Measurements from ENCODE around the gene LRP1B.

The LRP1B gene

DNA sequence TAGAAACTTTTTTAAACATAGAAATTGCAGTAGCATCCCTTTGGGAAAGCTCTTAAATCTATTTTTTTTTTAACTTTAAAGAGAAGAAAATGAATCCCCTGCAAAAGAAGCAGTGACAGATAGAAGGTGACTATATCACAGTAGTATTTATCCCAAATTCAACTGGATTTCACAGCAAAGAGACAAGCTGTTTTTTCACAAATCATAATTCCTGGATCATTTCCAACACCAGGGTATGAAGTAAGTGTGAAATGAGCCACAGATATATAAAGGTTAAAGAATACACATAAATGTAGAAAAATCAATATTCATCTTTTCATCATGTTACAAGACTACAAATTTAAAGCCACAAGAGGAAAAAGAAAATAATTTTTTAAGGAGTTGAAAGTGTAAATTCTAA, 1945.7 kb downstream of the LRP1B start:
- Histone ChIP-seq H2AFZ (ENCODE audit: low read depth, low read length) (no peak overlapping the region), H4K20me1 (ENCODE audit: insufficient read depth, low read length) (no peaks in the 10 kb centered on the region), H3K27me3 (ENCODE audit: insufficient read depth, low read length, poor library complexity) (no peaks in the 10 kb centered on the region), H3K9ac (ENCODE audit: low read depth, low read length) (no peak overlapping the region), H3K9me3 (ENCODE audit: insufficient read depth, low read length, severe bottlenecking) (no peaks in the 10 kb centered on the region), H3K79me2 (ENCODE audit: insufficient read depth, low read length) (no peaks in the 10 kb centered on the region), H3K27ac (ENCODE audit: low read length) (no peak overlapping the region), H3K36me3 (ENCODE audit: insufficient read depth, low read length) (no peaks in the 10 kb centered on the region), H3K4me3 (ENCODE audit: low read depth in 1 of 2, low read length in 2 of 2) (no peak overlapping the region), H3K4me2 (ENCODE audit: insufficient read depth, low read length) (no peak overlapping the region), H3K4me1 (ENCODE audit: insufficient read depth, low read length) (no peaks in the 10 kb centered on the region)
- ATAC-seq (ENCODE audit: insufficient read depth, low read depth): no peak
- DNase-seq: no peak
- TF ChIP-seq EZH2 (IDR thresholded peaks at IDR 0.05; ENCODE audit: borderline replicate concordance, low read depth, low read length, severe bottlenecking): no peak
- TF ChIP-seq, protein P1, sequence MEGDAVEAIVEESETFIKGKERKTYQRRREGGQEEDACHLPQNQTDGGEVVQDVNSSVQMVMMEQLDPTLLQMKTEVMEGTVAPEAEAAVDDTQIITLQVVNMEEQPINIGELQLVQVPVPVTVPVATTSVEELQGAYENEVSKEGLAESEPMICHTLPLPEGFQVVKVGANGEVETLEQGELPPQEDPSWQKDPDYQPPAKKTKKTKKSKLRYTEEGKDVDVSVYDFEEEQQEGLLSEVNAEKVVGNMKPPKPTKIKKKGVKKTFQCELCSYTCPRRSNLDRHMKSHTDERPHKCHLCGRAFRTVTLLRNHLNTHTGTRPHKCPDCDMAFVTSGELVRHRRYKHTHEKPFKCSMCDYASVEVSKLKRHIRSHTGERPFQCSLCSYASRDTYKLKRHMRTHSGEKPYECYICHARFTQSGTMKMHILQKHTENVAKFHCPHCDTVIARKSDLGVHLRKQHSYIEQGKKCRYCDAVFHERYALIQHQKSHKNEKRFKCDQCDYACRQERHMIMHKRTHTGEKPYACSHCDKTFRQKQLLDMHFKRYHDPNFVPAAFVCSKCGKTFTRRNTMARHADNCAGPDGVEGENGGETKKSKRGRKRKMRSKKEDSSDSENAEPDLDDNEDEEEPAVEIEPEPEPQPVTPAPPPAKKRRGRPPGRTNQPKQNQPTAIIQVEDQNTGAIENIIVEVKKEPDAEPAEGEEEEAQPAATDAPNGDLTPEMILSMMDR (IDR thresholded peaks at IDR 0.05; ENCODE audit: borderline replicate concordance, extremely low read depth, low read length, poor library complexity, severe bottlenecking): no peak

DNA sequence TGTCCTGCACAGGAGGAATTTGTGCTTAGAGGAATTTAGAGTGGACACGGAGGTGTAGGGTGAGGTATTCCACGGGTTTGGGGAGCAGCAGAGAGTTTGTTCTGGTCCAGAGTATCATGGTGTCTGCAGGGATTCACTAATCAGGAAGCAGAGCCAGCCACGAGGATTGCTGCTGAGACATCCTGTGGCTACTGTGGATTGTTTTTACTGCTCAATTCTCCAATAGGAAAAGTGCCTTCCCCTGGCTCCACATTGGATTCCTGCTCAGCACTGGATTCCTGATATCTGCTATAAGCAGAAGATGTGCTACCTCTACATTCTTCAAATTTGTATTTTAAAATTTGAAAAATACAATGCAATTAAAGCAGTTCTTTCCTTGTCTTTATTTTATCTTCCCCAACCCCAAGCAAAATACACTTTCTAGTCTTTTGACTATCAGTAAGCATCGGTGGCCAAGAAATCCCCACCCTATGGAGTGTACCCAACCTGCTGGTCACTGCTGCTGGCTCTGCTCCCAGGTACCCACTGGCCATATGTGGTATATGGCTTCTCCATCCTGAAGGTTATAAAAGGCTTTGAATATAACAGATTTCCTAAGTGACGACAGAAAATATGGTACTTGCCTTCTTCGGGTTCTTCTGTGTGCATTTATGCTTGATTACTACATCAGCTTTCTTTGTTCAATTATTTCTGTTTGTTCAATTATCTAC, 1947.6 kb downstream of the LRP1B start:
- TF ChIP-seq EZH2 (IDR thresholded peaks at IDR 0.05; ENCODE audit: borderline replicate concordance, low read depth, low read length, severe bottlenecking): no peak
- TF ChIP-seq, protein P1 (IDR thresholded peaks at IDR 0.05; ENCODE audit: borderline replicate concordance, extremely low read depth, low read length, poor library complexity, severe bottlenecking): no peak

More for the DNA sequence above, 1947.6 kb downstream of the LRP1B start:
- Histone ChIP-seq H3K4me1 (ENCODE audit: insufficient read depth, low read length) (no peaks in the 10 kb centered on the region), H3K36me3 (ENCODE audit: insufficient read depth, low read length) (no peaks in the 10 kb centered on the region), H3K4me3 (ENCODE audit: low read depth in 1 of 2, low read length in 2 of 2) (no peak overlapping the region), H3K27me3 (ENCODE audit: insufficient read depth, low read length, poor library complexity) (no peaks in the 10 kb centered on the region), H4K20me1 (ENCODE audit: insufficient read depth, low read length) (no peaks in the 10 kb centered on the region), H3K79me2 (ENCODE audit: insufficient read depth, low read length) (no peaks in the 10 kb centered on the region), H3K4me2 (ENCODE audit: insufficient read depth, low read length) (no peak overlapping the region), H3K9me3 (ENCODE audit: insufficient read depth, low read length, severe bottlenecking) (no peaks in the 10 kb centered on the region), H2AFZ (ENCODE audit: low read depth, low read length) (no peak overlapping the region), H3K9ac (ENCODE audit: low read depth, low read length) (no peak overlapping the region), H3K27ac (ENCODE audit: low read length) (no peak overlapping the region)
- no peak for DNase-seq
- no peak for ATAC-seq (ENCODE audit: insufficient read depth, low read depth)

Measured in DND-41 (cell line).